Posterior vena cava (tissue), 2 donors: ENCODE measurements around the gene PAPPA. TPM values are rescaled to one million over a fixed set of nuclear protein-coding genes. Genes with fewer than 3 reads are reported as not detected.

Source experiments
- DNase-seq: peaks from one replicate; pipeline ENCODE4 v3.0.0-alpha.2; 2020; ENCODE audit warnings: low spot score
- intact Hi-C, 2 donors: fragments of 100-400 bp; cut with DNase I; formaldehyde crosslinking; loops; one replicate each; pipeline versions ENCODE4 v1.14.1 to v1.14.2; 2022 to 2023
- total RNA-seq, 2 donors: library from RNA; stranded (reverse); fragmentation: NEBNext Ultra II Directional; extraction: Animal tissue kit (Norgen Biotek cat#: 25700); gene quantifications; one replicate each; pipeline ENCODE4 v1.2.1, GENCODE V29; 2021
- donor health status: DM: yes; HTN: yes; CAD: no.
- donor health status: DM: yes; HTN: yes; CAD: no.

Gene PAPPA
- total RNA-seq, 2 donors from 2014 or later, result 9.9 to 15.3 TPM

- DNase-seq, result no peak
Measured at GRCh38 chr9:116349684-116350083, 196.1 kb downstream of the PAPPA start.

DNA sequence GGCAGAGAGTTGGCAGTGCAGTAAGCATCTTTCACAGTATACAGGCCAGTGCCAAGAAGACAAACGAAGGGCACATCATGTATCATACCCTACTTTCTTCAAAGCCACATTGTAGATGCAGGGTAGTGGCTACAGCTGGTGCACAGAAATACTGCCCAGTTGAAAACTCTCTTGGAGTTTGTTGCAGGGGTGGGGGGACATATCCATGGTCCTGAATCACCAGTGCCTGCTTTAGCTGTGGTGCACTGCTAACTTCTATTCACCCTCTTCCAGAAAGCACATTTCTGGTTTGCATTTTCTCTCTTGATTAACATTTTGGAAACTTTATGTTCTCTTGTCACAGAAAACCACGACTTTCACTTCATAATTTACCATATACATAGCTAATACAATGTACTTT lies 196.6 kb downstream of the PAPPA start:
- DNase-seq, result no peak
- intact Hi-C loops, result no loop called here

More at GRCh38 chr9:116349684-116350083, 196.1 kb downstream of the PAPPA start:
- intact Hi-C loops, result no loop called here

DNA sequence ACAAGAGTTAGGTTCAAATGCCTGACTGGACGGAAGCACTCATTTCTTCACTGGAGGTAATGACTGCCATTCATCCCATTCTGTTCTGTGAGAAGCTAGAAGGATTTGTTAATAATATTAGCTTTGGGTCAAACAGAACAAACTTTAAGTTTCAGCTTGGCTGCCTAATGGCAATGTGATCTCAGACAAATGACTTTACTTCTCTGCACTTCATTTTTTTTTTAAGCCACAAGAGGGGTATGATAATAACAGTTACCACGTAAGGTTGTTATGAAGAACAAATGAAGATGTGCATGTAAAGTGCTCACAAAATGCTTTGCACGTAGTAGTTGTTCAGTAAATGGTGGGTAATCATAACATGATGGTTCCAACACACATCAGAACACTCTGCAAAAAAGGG lies 199.4 kb downstream of the PAPPA start:
- no peak for DNase-seq
- intact Hi-C loops, result no loop called here

DNA sequence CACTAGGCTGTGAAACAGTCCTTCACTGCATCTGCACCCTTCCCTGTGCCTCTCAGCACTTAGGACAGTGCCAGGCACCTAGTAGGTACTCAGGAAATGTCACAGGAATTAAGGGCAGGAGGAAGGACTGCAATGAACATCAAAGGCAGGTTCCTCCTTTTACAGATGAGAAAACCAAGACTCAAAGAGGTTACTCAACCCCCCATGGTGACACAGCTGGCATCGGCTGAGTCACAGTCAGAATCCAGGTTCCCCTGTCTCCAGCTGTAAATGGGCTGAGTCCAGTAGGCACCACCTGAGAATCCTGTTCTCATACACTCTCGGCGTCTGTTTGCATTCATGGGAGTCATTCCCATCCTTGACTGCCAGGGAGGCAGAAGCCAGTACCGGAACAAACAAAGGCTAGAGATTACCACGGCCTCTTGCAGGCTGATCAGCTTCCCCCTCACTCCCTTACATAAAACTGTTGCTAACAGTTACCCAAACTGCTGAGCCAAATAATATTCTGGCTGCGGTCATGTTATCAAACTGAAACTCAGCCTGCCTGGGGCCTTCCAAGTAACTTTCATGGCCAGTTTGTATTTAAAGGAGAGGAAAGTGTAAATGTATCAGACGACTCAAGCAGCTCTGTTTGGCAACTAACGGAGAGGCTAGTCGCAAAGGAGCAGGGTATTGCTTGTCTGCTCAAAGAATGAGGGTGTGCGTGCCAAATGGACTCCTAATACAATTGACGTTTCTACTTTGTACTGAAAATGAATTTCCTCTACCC lies 201.7 kb downstream of the PAPPA start:
- intact Hi-C loops, result no loop called here
- DNase-seq, result no peak

- no peak for DNase-seq
- intact Hi-C loops, result no loop called here
Measured at GRCh38 chr9:116358251-116358650, 204.7 kb downstream of the PAPPA start.

DNA sequence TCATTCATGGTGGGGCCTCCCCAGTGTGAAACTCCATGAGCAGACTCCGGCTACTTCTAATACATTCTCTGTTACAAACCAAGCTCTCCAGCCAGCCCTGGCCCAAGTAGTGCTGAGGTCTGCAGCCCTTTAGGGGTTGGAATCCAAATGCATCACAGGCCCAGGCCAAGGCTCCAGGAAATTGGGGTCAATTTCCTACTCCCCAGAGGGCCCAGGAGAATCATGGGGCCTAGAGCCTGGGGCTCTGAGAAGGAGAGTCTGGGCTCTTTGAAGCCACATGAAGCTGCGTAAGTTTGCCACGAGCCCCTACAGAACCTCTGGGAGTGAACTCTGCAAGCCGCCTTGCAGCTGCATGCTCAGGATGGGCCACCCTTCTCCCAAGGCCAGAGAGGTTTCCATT lies 206.4 kb downstream of the PAPPA start:
- intact Hi-C loops, result no loop called here
- no peak for DNase-seq

DNA sequence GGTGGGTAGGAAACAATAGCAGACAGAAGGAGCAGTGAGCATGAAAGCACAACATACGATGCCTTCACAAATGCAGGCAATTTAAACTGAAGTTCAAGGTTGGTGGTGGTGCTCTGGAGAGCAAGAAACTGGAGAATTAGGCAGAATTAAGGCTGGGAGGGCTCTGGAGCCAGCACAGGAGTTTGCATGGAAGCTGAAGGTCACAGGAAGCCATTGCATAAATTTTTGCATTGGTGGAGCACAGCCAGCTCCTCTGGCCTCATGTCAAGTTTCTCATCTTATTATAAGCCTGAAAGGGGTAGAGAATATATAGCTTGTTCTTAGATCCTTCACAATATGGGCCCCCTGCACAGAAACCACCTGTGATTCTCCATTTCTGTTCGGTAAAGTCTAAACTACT lies 207.4 kb downstream of the PAPPA start:
- intact Hi-C loops, result no loop called here
- DNase-seq, result no peak

DNA sequence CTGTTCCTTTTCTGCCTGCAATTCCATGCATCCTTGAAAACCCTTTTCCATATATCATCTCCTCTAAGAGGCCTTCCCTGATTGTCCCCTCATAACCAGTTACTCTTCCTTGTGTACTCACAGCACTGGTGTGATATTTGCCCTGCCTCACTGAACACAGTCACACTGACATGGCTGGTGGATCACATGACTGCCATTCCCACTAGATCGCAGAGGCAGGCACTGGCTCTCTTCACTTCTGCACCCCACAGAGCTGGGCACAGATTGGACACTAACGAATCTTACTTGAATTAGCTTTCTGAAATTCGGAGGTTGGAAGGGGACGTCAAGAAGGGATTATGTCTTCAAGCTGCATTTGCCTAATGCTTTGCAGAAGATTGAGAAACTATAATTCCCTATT lies 208.0 kb downstream of the PAPPA start:
- intact Hi-C loops, result no loop called here
- no peak for DNase-seq

DNA sequence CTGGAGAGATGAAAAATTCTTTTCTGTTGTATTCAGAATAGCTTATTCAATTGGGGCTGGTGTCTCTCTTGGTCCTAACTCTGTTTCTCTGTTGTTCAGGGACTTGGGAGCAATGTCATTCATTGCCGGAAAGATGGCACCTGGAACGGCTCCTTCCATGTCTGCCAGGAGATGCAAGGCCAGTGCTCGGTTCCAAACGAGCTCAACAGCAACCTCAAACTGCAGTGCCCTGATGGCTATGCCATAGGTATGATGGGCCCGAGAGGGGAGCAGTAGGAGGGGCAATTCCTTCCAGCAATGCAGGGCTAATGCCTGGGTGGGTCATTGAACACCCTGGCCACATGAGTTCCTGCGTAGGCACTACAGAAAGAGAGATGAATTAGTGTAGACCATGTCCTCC lies 208.9 kb downstream of the PAPPA start:
- intact Hi-C loops, result no loop called here
- no peak for DNase-seq

- intact Hi-C loops, result no loop called here
- no peak for DNase-seq
Measured at GRCh38 chr9:116365056-116365471, 211.5 kb downstream of the PAPPA start.

GRCh38 chr9:116366241-116366640 lies 212.7 kb downstream of the PAPPA start:
- intact Hi-C loops, result no loop called here
- no peak for DNase-seq

GRCh38 chr9:116368680-116369079 lies 215.1 kb downstream of the PAPPA start:
- no peak for DNase-seq
- intact Hi-C loops, result no loop called here

GRCh38 chr9:116369706-116370105 lies 216.1 kb downstream of the PAPPA start:
- intact Hi-C loops, result no loop called here
- no peak for DNase-seq

- no peak for DNase-seq
- intact Hi-C loops, result no loop called here
Measured at GRCh38 chr9:116370556-116370955, 217.0 kb downstream of the PAPPA start.

GRCh38 chr9:116372081-116372673 lies 218.6 kb downstream of the PAPPA start:
- DNase-seq, result no peak
- intact Hi-C loops, result no loop called here

GRCh38 chr9:116372786-116373185 lies 219.2 kb downstream of the PAPPA start:
- intact Hi-C loops, result no loop called here
- no peak for DNase-seq

DNA sequence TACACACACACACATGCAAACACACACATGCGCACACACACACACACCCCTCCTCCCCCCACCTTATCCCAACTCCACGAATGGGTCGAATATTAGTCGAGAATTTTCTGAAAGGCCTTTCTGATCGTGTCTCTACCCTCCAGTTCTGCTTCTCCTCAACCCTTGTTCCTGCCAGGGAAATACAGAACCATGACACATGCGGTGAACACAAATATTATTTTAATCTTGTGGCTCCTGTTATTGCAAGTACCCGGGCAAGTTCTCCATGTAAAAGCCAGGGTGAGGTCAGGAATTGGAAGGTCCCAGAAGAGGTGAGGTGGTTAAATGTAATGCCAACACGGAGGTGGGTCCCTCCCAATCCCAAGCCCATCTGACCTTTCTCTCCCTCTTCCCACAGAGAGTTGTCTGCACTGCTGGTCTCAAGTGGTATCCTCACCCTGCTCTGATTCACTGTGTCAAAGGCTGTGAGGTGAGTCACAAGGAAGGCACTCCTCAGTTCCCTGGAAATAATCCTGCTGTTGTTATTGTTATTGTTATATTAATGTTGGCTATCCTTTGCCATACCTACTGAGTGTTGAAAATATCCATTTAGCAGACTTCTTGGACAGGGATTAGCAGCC lies 223.7 kb downstream of the PAPPA start:
- intact Hi-C loops, result no loop called here
- no peak for DNase-seq

DNA sequence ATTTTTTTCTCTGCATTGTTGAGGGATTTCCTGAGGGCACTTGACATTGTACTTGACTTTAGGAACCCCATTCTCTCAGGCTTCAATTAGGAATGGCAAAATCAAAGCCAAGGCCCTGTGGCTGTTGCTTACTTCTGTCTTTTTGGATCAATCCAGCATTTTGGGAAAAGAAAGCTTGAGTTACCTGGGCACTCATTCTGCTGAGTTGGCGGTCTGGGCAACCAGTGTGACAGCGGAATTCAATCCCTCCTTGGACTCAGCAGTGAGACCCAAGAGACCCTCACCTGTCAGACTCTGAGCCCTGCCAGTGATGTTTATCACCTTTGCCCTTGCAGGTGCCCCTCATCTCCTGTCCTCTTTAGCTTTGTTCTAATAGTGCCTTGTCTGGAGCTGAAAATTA lies 225.3 kb downstream of the PAPPA start:
- intact Hi-C loops, result no loop called here
- DNase-seq, result no peak

GRCh38 chr9:116379821-116380220 lies 226.2 kb downstream of the PAPPA start:
- intact Hi-C loops, result no loop called here
- DNase-seq, result no peak

DNA sequence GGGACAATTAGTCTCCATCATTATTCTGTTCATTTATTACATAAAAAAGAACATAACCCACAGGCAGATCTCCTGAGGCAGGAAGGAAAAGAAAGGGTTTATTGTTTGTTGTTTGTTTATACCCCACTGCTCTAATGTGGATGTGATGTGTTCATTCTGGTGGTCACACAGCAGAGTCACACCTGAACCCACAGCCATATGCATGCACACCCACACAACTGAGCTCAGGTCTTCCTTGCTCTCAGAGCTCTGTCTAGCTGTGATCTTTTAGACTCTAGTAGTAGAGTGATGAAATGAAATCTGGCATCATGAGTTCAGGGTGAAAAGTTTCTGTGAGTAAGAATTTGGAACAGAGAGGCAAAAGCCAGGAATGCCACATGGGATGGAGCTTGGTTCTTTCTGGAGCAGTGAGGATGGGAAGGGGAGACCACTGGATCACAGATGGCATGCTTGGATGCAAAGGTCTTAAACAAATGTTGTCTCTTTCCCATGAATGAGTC lies 227.0 kb downstream of the PAPPA start:
- intact Hi-C loops, result no loop called here
- no peak for DNase-seq

- intact Hi-C loops, result no loop called here
- no peak for DNase-seq
Measured at GRCh38 chr9:116381350-116381749, 227.8 kb downstream of the PAPPA start.
